ENCODE data around the gene FNDC11.
A peak's percentile ranks its signal among the peaks of the same experiment; 100 is the strongest.

The FNDC11 gene

DNA sequence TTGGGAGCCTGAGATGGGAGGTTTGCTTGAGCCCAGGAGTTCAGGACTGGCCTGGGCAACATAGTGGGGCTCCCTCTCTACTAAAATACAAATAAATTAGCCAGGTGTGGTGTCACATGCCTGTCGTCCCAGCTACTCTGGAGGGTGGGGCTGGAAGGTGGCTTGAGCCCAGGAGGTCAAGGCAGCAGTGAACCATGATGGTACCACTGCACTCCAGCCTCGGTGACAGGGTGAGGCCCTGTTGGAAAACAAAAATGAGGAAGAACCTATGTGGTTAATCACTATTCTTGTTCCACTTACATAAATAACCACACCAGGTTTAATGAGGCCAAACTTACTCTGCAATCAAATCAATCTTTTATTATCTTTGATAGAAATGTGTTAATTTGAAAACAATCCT lies 28.0 kb upstream of the FNDC11 start:
- no peak for DNase-seq

DNA sequence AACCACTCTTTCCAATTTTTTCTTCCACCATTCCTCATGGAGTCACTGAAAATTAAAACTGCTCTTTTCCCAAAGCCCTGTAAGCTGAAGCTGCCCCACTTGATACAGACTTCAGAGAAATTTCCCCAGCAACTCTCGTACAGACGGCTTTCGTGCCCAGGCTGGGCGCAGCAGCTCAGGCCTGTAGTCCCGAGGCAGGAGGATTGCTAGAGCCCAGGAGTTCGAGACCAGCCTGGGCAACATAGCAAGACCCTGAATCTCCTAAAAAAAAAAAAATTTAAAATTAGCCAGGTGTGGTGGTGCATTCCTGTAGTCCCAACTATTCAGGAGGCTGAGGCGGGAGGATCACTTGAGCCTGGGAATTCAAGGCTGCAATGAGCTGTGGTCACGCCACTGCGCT lies 26.8 kb upstream of the FNDC11 start:
- no peak for DNase-seq

DNA sequence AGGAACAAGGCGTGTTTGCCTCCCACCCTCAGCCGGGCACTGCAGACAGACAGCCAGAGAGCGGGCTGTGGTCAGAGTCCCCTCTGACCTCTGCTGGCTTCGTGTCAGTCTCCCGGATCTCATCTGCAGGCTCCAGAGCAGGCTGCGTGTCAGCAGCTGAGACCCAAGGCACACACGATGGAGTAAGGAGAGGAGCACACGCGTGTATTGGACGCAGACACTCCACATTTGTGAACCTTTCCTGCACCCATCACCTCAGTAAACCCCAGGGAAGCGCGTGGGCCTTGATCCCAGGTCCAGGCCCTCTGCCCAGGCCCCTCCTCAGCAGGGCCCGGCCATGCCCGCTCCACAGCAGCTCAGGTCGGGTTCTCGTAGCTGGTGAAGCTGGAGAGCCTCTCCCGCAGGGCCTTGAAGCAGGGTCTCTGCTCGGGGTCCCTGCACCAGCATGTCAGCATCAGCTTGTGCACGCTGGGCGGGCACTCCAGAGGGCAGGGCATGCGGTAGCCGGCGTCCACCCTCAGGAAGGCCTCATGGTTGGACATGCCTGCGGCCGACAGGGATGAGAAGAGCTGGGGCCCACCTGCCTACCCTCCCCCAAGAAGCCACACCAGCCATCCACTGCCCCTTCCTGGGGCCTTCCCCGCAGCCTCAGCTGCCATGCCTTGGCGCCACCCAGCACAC lies 24.6 kb upstream of the FNDC11 start:
- no peak for DNase-seq

DNA sequence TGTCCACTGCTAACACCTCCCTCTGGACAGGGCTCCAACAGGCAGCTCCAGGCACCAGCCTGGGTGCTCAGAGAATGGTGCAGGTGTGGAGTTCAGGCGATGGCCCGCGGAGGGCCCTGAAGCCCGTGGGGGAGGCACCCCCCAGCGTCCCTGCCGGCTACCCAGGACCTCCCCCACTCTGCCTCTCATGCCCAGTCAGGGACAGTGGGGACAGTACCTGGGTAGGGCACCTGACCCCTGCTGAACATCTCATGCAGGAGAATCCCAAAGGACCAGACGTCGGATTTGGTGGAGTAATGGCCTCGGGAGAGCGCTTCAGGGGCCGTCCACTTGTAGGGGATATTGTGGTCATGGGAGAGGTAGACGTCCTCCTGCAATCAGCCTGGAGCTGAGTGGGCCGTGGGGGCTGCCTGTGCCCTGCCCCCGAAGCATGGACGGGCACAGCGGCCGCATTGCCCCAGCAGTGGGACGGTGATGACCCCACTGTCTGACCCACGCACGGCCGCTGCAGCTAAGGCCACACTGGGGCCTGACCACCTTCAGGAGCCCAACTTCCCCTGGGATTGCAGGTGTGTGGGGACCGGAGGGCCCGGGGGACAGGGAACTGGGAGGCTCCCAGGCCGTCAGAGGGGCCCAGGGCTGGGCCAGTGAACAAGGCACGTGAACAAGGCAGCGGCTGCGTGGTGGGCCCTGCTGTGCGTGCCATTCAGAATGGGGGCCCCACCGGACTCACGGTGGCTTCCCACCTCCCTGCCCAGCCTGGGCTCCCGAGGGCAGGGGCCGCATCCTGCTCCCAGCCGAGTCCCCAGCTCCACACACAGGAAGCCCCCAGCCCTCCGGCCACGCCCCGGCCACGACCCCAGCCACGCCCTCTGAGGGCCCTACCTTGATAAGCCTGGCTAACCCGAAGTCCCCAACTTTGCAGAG lies 23.8 kb upstream of the FNDC11 start:
- DNase-seq: no peak

DNA sequence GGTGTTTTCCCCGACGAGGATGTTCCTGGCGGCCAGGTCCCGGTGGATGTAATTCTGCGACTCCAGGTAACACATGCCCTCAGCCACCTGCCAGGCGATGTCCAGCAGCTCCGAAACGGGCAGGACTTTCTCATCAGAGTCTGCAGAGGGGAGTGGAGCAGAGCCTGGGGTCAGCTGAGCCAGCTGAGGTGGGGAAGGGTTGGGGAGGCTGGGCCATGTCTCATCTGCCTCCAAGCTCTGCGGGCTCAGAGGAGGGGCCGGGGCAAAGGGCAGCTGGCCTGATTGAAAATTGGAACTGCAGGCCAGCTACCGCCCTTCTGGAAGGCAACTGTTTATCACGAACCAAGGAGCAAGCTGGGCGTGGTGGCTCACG lies 23.2 kb upstream of the FNDC11 start:
- DNase-seq: no peak

DNA sequence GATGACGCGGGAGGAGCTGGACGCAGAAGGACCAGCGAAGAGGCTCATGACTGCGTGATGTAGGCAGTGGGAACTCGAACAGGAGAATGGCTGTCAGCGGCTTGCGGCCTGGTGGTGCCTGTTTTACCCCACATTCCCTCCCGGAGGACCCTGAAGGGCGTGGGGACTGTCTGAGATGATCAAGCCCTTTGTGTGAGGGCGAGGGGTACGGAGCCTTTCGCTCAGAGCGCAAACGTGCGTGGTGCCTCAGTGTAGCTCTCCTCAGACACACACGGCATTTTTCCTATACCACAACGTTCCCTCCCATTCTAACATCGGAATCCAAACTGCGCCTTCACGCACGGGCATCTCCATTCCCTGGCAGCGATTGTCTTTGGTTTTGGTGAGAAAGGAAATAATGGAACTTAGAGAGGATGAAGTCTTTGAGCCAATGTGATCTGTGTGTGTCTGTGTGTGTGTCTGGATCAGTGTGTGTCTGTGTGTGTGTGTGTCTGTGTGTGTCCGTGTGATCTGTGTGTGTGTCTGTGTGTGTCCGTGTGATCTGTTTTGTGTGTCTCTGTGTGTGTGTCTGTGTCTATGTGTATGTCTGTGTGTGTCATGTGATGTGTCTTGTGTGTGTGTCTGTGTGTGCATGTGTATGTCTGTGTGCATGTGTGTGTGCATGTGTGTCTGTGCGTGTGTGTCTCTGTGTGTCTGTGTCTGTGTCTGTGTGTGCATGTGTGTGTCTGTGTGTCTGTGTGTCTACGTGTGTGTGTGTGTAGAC lies 22.1 kb upstream of the FNDC11 start:
- DNase-seq: no peak

DNA sequence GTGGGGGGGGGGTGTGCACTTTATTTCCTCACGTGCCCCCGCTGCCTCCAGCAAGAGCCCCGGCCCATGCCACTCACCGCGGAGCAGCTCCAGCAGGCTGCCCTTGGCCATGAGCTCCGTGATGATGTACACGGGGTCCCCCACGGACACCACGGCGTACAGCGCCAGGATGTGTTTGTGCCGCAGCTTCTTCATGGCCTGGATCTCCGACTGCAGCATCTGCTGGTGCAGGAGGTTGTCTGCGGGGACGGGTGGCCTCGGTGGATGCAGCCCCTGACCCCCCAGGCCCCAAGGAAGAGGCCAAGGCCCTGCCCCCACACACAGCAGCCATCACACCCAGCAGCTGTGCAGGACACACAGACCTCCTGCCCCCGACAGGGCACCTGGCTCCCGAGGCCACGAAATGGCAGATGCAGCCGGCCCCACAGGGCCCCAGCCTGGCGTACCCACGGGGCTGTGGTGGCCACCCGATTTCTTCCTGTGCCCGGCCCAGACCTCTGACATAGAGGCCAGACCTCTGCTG lies 21.4 kb upstream of the FNDC11 start:
- DNase-seq: no peak

DNA sequence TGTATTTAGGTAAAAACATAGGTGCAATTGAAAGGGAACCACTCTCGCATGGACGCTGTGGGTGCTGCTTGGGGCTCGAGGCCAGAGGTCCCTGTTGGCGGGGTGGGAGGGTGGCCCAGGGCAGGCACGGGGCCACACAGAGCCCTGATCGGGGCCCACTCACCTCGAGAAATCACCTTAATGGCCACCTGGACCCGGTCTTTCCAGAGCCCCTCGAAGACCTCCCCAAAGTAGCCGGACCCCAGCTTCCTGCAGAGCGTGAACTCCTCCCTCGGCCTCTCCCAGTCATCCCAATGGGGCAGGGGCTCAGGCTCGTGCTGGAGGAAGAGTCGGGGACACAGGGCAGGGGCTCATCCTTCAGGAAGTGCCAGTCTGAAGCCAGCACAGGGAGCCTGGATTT lies 20.6 kb upstream of the FNDC11 start:
- no peak for DNase-seq

DNA sequence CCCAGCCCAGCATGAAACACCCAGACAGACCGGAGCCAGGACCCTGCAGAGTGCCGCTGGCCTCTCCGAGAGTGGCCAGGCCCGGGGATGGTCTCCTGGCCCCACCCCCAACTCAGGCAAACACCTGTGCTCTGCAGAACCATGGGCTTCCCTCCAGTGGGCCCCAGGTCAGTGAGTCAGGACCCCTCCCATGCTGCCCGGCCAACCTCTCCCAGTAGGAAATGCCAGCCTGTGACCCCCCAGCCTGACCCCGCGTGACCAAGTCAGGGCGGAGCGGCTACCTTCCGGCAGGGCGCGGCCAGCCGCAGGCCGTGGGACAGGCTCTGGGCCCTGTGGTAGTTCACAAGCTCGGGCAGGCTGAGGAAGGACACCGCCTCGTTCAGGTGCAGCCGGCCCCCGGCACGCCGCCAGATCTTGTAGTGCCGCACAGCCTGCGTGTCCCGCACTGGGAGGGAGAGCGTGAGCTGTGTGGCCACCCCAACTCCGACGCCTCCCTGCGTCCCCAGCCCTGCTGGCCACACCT lies 20.0 kb upstream of the FNDC11 start:
- DNase-seq: no peak

DNA sequence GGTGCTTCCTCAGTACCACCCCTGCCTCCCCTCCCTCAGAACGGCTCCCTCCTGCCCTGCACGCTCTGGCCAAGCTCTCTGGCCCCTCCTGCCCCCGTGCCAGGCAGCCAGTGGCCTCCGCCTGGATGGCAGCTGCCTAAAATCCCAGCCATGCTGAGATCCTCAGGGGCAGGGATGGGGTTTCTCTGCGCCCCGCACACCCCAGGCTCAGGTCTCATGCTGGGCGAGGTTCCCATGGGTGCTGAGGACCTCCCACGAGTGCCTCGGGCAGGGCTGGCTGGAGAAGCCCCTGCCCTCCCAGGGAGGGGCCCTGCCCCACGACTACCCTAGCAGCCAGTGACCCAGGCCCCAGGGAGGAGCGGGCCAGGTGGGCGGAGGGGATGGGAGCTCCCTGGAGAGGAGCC lies 19.5 kb upstream of the FNDC11 start:
- DNase-seq: no peak

DNA sequence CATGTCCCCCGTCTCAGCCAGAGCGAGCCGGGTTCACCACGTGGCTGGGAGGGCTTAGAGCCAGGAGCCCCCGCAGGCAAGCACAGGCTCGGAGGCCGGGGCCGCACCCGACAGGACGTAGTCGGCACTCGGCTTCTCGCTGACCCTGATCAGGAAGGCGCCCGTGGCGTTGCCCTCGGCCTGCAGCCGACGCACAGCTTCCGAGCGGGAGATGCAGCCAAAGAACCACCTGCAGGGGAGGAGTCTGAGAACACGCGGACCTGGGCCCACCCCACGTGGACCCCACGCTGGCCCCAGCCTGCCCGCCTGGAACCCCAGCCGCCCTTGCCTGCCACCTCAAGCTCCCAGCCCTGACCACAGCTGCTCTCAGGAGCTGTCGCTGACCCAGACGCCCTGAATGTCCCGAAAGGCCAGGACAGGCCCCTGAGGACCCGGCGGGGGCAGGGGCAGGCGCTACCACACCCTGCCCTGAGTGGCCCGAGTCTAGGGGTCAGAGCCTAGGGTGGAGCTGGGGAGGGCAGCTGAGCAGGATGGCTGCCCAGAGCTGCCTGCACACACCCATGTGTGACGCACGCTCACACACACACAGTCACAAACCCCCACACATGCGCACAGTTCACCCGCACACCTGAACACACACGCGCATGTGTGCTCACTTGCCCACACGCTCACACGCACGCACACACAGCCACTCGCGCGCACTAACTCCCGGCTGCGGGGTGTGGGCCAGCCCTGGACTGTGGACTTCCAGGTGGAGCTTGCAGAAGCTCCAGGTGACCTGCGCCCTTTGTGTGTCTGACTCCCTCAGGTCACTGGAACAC lies 18.9 kb upstream of the FNDC11 start:
- no peak for DNase-seq

DNA sequence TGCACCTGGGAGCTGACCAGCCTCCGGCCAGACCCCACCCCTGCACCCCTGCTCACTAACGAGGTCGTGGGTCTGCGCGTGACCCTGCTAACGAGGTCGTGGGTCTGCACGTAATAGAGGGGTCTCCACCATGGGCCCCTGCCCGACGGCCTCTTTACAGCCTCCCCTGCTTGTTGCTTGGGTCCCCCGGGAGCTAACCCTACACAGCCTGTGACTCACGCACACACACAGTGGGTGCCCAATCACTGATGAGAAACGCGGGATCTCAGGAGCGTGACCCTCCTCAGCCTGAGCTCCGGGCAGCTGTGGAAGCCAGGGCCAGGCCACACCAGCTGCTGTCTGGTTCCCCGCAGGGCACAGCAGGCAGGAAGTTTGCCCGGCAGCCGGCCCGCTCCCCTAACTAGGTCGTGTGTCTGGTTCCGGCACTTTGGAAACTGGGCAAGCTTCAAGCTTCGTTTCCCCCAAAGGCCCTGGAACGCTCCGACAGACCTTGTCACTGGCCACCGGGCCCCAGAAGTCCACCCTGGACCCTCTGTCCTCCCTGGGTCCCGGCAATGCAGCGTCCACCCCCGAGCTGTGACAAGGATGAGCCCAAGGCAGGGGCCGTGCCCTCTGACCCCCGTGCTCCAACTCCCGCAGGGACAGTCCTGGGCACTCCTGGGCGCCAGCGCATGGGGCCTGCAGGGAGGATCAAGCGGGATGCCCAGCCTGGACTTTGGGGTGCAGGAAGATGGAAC lies 17.6 kb upstream of the FNDC11 start:
- DNase-seq: no peak

DNA sequence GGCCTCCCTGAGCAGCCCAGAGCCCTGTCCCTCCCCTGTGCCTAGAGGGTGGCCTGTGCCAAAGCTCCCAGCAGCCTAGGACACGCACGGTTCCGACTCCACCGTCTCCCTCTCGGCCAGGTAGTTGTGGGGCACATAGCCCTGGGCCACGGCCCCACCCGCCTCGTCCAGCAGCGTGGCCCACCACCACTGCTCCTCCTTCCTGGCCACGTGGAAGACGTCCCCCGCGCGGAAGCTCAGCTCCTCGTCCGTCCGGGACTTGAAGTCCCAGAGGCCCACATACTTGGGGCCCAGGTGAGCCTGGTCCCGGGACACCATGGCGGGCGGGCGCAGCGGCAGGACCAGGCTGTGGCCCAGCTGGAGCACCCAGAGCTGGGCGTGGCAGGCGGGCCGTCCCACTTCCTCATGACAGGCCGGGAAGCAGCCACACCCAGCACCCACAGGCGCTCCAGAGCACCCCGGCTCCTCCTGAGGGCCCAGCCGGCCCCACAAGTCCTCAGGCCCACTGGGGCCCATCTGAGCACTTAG lies 16.9 kb upstream of the FNDC11 start, which contains the start of gene PTK6:
Gene PTK6, minus strand, starts transcription at position 380 of the 528 bp plus-strand sequence. Its CDS starts 62 bp downstream, at position 318.
- no peak for DNase-seq

DNA sequence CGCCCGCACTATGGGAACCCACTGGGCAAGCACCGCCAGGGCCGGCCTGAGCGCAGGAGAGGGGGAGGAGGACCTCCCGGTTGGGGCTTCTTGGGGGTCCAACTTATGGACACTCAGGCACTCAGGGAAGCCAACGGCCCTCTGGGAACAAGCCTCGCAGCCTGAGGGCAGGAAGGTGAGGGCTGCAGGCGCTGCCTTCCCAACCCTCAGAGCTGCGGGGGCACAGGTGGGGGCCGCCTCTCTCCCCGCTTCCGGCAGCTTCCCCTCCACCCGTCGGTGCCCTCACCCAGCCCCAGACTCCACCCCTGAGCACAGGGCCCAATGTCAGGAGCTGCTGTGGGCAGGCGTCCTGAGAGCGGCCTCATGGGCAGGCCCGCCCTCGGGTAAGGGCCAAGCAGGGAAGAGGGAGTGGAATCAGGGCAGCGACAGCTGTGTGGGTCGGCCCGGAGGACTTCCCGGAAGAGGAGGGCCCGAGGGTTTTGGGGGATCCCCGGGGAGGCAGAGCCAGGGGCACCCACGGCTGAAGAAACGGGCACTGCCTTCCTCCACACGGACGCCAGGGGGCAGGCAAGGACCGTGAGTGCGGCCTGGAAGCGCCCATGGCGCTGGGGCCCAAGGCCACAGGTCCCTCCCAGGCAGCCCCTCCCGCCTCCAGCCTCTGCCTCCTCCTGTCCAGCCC lies 16.3 kb upstream of the FNDC11 start:
- peak; percentile 67 for DNase-seq

DNA sequence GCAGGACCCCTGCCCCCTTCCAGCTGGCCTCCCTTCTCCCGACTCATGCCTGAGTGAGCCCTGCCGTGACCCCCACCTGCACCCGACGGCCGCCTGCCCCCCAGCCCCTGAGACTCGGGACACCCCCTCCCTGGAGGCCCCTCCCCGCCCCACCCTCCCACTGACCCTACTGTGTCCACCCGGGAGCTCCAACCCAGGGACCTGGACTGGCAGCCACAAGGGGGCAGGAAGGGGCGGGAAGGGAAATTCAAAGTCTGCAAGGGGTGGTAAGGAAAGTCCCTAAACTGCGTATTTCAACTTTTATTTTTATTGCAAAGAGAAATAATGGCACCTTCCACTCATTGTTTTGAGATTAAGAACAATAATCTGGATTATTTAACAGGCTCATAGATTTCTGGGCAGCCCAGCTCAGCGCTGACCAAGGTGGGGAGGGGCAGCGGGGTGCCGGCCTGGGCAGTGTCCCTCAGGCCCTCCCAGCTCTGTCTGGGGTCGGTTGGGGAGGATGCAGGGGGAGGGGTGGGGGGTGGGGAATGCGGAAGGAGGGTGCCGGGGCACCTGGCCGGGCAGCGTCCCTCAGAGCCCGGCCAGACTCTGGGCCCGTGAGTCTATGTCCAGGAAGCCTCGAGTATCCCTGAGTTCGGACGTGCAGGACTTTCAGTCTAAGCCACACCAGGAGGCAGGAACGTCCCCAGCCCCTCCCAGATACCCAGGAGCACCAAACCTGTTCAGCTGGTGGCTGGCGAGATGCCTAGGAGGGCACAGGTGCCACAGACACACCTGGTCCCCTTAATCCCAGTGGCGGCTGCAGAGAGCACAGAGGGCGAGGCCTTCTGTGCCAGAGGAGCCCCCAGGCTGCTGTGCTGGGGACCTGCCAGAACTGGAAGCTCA lies 15.5 kb upstream of the FNDC11 start:
- no peak for DNase-seq

DNA sequence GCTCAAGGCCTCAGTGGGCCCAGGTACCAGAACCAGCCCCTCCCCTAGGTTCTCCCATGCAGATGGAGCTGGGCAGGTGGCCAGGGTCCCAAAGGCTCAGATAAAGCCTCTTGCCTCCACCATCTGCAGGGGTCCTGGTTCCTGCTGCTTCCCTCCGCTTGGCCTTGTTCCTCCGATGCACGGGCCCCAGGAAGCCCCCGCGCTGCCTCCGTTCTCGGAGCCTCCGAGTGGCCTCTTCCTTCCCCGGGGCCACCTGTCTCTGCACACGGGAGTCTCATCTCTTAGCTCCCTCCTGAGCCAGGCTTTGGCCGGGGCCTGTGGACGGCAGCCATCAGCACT lies 14.9 kb upstream of the FNDC11 start:
- no peak for DNase-seq

DNA sequence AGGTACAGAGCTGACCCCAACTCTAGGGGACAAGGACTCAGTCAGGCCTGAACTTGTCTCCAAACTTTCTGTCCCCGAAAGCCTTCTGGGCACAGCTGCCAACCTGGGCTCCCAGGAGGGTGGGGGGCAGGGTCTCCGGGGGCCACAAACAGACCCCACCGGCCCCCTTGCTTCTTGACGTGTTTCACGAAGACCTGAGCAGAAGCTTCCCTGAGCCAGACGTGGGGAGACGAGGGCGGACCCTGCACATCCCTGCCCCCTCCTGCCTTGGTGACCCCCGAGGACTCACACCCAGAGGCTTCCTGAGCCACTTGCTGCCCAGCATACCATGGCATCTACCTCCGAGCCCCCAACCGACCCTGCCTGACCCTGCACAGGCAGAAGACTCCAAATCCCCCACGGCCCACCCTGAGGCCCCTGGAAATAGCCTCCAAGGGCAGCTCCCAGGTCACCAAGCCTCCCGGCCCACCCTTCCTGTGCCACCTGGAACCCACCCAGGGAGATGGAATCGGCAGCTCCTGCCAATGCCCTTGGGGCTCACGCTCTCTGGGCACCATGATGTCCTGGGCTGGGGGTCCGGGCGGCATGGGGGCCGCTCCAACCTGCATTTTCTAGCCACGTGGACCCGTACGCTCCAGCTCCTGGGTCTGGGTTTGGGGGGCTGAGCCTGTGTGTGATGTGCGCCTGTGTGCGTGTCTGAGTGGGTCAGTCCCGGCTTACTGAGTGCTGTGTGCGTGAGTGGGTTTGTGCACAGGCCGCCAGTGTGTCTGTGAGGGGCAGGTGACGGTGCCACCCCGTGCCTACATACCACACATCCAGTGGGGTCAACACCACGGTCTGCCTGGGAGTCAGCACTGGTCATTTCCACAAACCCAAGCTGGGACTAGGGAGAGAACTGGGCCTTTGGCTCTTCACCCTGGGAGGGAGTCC lies 14.3 kb upstream of the FNDC11 start:
- no peak for DNase-seq

Data from midbrain (tissue), 1 donor.